GM23338 (cell line): Measurements from ENCODE around the gene PTBP3. TPM values are rescaled to one million over a fixed set of nuclear protein-coding genes. Genes with fewer than 3 reads are reported as not detected.

Experiments
- ATAC-seq: fragments of 200-7000 bp; cut with Tn5 transposase; 3 replicates; pipeline ENCODE4 v1.9.1; 2020
- DNase-seq: peaks from one replicate; pipeline ENCODE4 v3.0.0-alpha.2; 2015; ENCODE audit warnings: low spot score
- H2AFZ ChIP-seq: fragments of 200-600 bp; sonication (generic); 2 replicates; pipeline ENCODE4 v1.8.0; 2016; ENCODE audit warnings: antibody characterized with exemption, mild to moderate bottlenecking, moderate library complexity
- H3F3A ChIP-seq: fragments of 200-600 bp; sonication (generic); replicated peaks from 2 replicates; pipeline ENCODE4 v1.8.0; 2017; ENCODE audit warnings: antibody characterized with exemption, mixed run types, low read depth
- H3K27ac ChIP-seq: fragments of 200-600 bp; sonication (generic); 2 replicates; pipeline ENCODE4 v1.6.1; 2016; ENCODE audit warnings: low read depth
- H3K27me3 ChIP-seq: fragments of 200-600 bp; sonication (generic); 2 replicates; pipeline ENCODE4 v1.8.0; 2016; ENCODE audit warnings: mild to moderate bottlenecking, mixed run types, moderate library complexity; ENCODE audit not compliant: insufficient read depth
- H3K36me3 ChIP-seq: fragments of 200-600 bp; sonication (generic); 2 replicates; pipeline ENCODE4 v1.8.0; 2016; ENCODE audit warnings: mild to moderate bottlenecking; ENCODE audit not compliant: insufficient read depth
- H3K4me1 ChIP-seq: fragments of 200-600 bp; sonication (generic); 2 replicates; pipeline ENCODE4 v1.8.0; 2016; ENCODE audit warnings: mild to moderate bottlenecking, moderate library complexity; ENCODE audit not compliant: insufficient read depth
- H3K4me2 ChIP-seq: fragments of 200-600 bp; sonication (generic); 2 replicates; pipeline ENCODE4 v1.7.1; 2017; ENCODE audit warnings: mixed run types
- H3K4me3 ChIP-seq: fragments of 200-600 bp; sonication (generic); 2 replicates; pipeline ENCODE4 v1.6.1; 2016; ENCODE audit warnings: mixed run types
- H3K79me2 ChIP-seq: fragments of 200-600 bp; sonication (generic); replicated peaks from 2 replicates; pipeline ENCODE4 v1.8.0; 2017; ENCODE audit warnings: mild to moderate bottlenecking; ENCODE audit not compliant: insufficient read depth
- H3K9me2 ChIP-seq: fragments of 200-600 bp; sonication (generic); 2 replicates; pipeline ENCODE4 v1.8.0; 2017; ENCODE audit not compliant: insufficient read depth
- H4K20me1 ChIP-seq: fragments of 200-600 bp; sonication (generic); replicated peaks from 2 replicates; pipeline ENCODE4 v1.8.0; 2017; ENCODE audit warnings: mild to moderate bottlenecking; ENCODE audit not compliant: insufficient read depth
- H3K27ac Mint-ChIP-seq: 2 replicates; pipeline ENCODE4 v1.8.0; 2020; ENCODE audit warnings: inconsistent platforms, mild to moderate bottlenecking, moderate library complexity, mixed read lengths
- H3K27me3 Mint-ChIP-seq: 3 replicates; pipeline ENCODE4 v1.8.0; 2022; ENCODE audit warnings: low read depth, mild to moderate bottlenecking, moderate library complexity, mixed read lengths, inconsistent platforms; ENCODE audit not compliant: insufficient read depth, poor library complexity
- H3K36me3 Mint-ChIP-seq: 3 replicates; pipeline ENCODE4 v1.8.0; 2021; ENCODE audit warnings: low read depth, mild to moderate bottlenecking, inconsistent platforms, moderate library complexity, mixed read lengths
- H3K4me1 Mint-ChIP-seq: 3 replicates; pipeline ENCODE4 v1.8.0; 2020; ENCODE audit warnings: mild to moderate bottlenecking, inconsistent platforms, mixed read lengths
- H3K4me3 Mint-ChIP-seq: 3 replicates; pipeline ENCODE4 v1.8.0; 2021; ENCODE audit warnings: moderate library complexity, mild to moderate bottlenecking, inconsistent platforms, mixed read lengths
- H3K9me3 Mint-ChIP-seq: 3 replicates; pipeline ENCODE4 v1.8.0; 2020; ENCODE audit warnings: moderate library complexity, mild to moderate bottlenecking, inconsistent platforms, mixed read lengths
- CREB1 ChIP-seq: fragments of 250-450 bp; sonication (Bioruptor Pico); IDR thresholded peaks from 2 replicates; pipeline ENCODE4 v1.5.0; 2020; ENCODE audit warnings: low read depth, mild to moderate bottlenecking, moderate library complexity
- CTCF ChIP-seq, 2 experiments: fragments of 200-600 bp in 1 of 2; sonication (generic) in 1 of 2; conservative IDR thresholded peaks; 2 replicates each; pipeline versions ENCODE4 v1.5.1 to v1.6.1; 2016 to 2017; ENCODE audit warnings: antibody characterized with exemption in 2 of 2, low read depth in 2 of 2, mild to moderate bottlenecking in 2 of 2, moderate library complexity in 1 of 2
- ETS1 ChIP-seq: IDR thresholded peaks from 2 replicates; pipeline ENCODE4 v1.6.1; 2016; ENCODE audit warnings: antibody characterized with exemption
- EZH2 ChIP-seq: fragments of 200-600 bp; sonication (generic); IDR thresholded peaks from one replicate; pipeline ENCODE4 v1.8.0; 2017; ENCODE audit warnings: antibody characterized with exemption, mild to moderate bottlenecking, low read depth; ENCODE audit not compliant: unreplicated experiment
- EZH2phosphoT487 ChIP-seq: fragments of 200-600 bp; sonication (generic); IDR thresholded peaks from one replicate; pipeline ENCODE4 v1.8.1; 2018; ENCODE audit warnings: antibody characterized with exemption; ENCODE audit not compliant: unreplicated experiment
- JUNB ChIP-seq: IDR thresholded peaks from one replicate; pipeline ENCODE4 v1.6.1; 2016; ENCODE audit warnings: antibody characterized with exemption; ENCODE audit not compliant: unreplicated experiment
- NANOG ChIP-seq: IDR thresholded peaks from 2 replicates; pipeline ENCODE4 v1.6.1; 2016; ENCODE audit warnings: antibody characterized with exemption, borderline replicate concordance
- POLR2AphosphoS5 ChIP-seq: IDR thresholded peaks from 2 replicates; pipeline ENCODE4 v1.6.1; 2016; ENCODE audit warnings: antibody characterized with exemption, low read depth
- REST ChIP-seq: IDR thresholded peaks from one replicate; pipeline ENCODE4 v1.6.1; 2018; ENCODE audit warnings: antibody characterized with exemption; ENCODE audit not compliant: unreplicated experiment
- STAT1 ChIP-seq: IDR thresholded peaks from one replicate; pipeline ENCODE4 v1.6.1; 2016; ENCODE audit warnings: antibody characterized with exemption; ENCODE audit not compliant: unreplicated experiment
- ZNF114 ChIP-seq: fragments of 250-450 bp; sonication (Bioruptor Pico); IDR thresholded peaks from 2 replicates; pipeline ENCODE4 v1.5.0; 2020; ENCODE audit warnings: mild to moderate bottlenecking, moderate library complexity
- ZNF331 ChIP-seq: fragments of 250-450 bp; sonication (Bioruptor Pico); IDR thresholded peaks from 2 replicates; pipeline ENCODE4 v1.5.0; 2020; ENCODE audit warnings: low read depth, mild to moderate bottlenecking, moderate library complexity
- ZNF462 ChIP-seq: fragments of 250-450 bp; sonication (Bioruptor Pico); IDR thresholded peaks from 2 replicates; pipeline ENCODE4 v1.5.0; 2020; ENCODE audit warnings: mild to moderate bottlenecking, moderate library complexity
- polyA plus RNA-seq: library from polyadenylated mRNA; unstranded; fragments of >200 nt; fragmentation: Nextera tagmentation; extraction: Ambion mirVana; gene quantifications from 2 replicates; pipeline ENCODE4 v1.2.1, GENCODE V29; 2016
- total RNA-seq: library from RNA; depleted of rRNA; stranded (reverse); fragments of >200 nt; shearing (Covaris generic); gene quantifications from 2 replicates; pipeline ENCODE4 v1.2.3, GENCODE V29; 2014

PTBP3 gene
- total and polyA plus RNA-seq, 2 experiments from 2014 or later, result 20.0 to 92.9 TPM

DNA sequence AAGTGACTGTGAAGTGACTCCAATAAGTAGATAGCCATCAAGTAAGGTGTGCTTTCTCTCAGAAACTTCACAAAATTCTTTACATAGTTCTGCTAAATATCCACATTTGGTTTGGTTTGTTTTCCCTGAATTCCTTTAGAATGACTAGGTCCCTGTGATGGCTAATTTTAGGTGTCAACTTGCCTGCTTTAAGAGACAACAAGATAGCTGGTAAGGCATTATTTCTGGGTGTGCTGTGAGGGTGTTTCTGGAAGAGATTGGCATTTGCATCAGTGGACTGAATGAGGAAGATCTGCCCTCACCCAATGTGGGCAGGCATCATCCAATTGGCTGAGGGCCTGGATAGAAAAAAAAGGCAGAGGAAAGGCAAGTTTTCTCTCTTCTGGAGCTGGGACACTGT, 8.3 kb upstream of the PTBP3 start:
- no peaks in the 10 kb centered on the region for H3K36me3 ChIP-seq
- H3K27ac ChIP-seq, result peak overlapping the region; percentile 76

More for the DNA sequence above, 8.3 kb upstream of the PTBP3 start:
- Histone ChIP-seq H3K4me2 (no peak overlapping the region), H3F3A (no peaks in the 10 kb centered on the region), H3K79me2 (no peaks in the 10 kb centered on the region), H3K4me1 (no peaks in the 10 kb centered on the region), H3K4me3 (no peak overlapping the region), H3K27me3 (no peaks in the 10 kb centered on the region), H3K9me2 (no peaks in the 10 kb centered on the region), H4K20me1 (no peaks in the 10 kb centered on the region), H2AFZ (peak overlapping the region; percentile 0; the same call in 1 of the 2 replicates)
- Mint-ChIP-seq H3K27me3 (peaks cover 5% of the 10 kb centered on the region), H3K4me3 (no peak overlapping the region), H3K4me1 (peaks cover 8% of the 10 kb centered on the region; the same call in 2 of the 3 replicates), H3K9me3 (no peaks in the 10 kb centered on the region; the same call in 2 of the 3 replicates), H3K36me3 (no peaks in the 10 kb centered on the region; the same call in 2 of the 3 replicates), H3K27ac (no peak overlapping the region)
- peak; percentile 41 for DNase-seq
- ATAC-seq, result no peak
- TF ChIP-seq ETS1, result no peak
- TF ChIP-seq CREB1 (CRISPR knock-in tag), result no peak
- TF ChIP-seq CTCF (conservative IDR thresholded peaks at IDR 0.05; ENCODE audit: low read depth in 2 of 2), result no peak
- TF ChIP-seq STAT1, result no peak
- no peak for TF ChIP-seq ZNF462 (CRISPR knock-in tag)
- no peak for TF ChIP-seq NANOG
- TF ChIP-seq EZH2, result no peak
- no peak for TF ChIP-seq POLR2AphosphoS5
- no peak for TF ChIP-seq EZH2phosphoT487
- no peak for TF ChIP-seq ZNF114 (CRISPR knock-in tag)
- no peak for TF ChIP-seq REST
- TF ChIP-seq ZNF331 (CRISPR knock-in tag), result no peak
- no peak for TF ChIP-seq JUNB
